Measurements from ENCODE around the gene SETD3. TPM values are rescaled to one million over a fixed set of nuclear protein-coding genes. Genes with fewer than 3 reads are reported as not detected.
A peak's percentile ranks its signal among the peaks of the same experiment; 100 is the strongest.

The SETD3 gene
- total RNA-seq, 3 donors from 2014 or later = 61.6 to 119 (median 61.6) TPM

DNA sequence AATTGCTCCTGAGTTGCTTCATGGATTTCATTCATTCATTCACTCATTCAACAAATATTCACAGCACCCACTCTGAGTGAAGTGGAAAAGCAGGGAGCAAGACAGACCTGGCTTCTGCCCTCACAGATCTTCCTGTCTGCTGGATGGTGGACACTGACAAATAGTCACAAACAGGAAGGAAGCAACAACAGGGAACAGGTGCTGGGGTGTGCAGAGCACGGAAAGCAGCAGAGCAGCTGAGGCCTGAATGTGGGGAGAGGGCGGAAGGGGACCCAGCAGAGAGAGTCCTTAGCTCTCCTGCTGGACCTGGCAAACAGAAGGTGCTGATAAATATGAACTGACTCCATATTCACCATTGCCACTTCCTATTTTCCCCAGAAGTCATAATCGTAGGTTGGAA lies 54.4 kb downstream of the SETD3 start:
- Histone ChIP-seq H3K4me1 (ENCODE audit: low read depth) (peaks cover 16% of the 10 kb centered on the region), H3K36me3 (ENCODE audit: low read depth) (no peaks in the 10 kb centered on the region), H3K4me3 (no peak overlapping the region), H3K9me3 (peaks cover 5% of the 10 kb centered on the region)
- no peak for ATAC-seq
- TF ChIP-seq CTCF (IDR thresholded peaks at IDR 0.05) = no peak
- DNase-seq = no peak
- intact Hi-C loops (cut with DNase I, micrococcal nuclease) = no loop called here

GRCh38 chr14:99425272-99425681 lies 55.4 kb downstream of the SETD3 start:
- peaks cover 5% of the 10 kb centered on the region for H3K9me3 ChIP-seq
- DNase-seq = peak in 1 of 3 donors; percentile 47
- no peak for ATAC-seq
- H3K4me3 ChIP-seq = no peak overlapping the region
- no peak for TF ChIP-seq CTCF (IDR thresholded peaks at IDR 0.05)
- intact Hi-C loops (cut with DNase I, micrococcal nuclease) = no loop called here
- H3K36me3 ChIP-seq (ENCODE audit: low read depth) = no peaks in the 10 kb centered on the region
- peaks cover 19% of the 10 kb centered on the region for H3K4me1 ChIP-seq (ENCODE audit: low read depth)

DNA sequence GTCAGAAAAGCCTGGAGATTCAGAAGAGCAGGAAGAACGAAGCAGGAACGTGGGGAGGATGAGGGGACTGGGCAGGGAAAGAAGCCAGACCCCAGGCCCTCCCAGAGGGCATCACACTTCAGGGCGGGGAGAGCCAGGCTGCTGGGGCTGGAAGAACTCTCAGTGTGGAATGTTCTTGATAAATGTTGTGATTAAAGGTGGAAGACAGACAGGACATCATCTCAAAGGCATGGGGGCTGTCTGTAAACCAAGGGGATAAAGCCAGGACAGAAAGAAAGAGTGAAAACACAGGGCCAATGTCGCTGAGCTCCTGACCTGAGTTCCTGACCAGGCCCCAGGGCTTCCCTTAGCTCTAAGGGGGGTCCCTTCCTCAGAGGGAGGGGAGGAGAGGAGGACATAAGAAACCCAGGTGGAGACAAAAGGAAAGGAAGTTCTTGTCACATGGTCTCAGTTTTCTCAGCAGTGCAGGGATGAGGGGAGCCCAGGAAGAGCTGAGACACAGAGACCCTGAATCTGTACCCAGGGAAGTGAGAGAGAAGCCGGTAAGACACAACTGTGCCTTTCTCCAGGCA lies 56.3 kb downstream of the SETD3 start:
- intact Hi-C loops (cut with DNase I, micrococcal nuclease) = no loop called here
- DNase-seq = no peak
- no peak for ATAC-seq
- Histone ChIP-seq H3K4me3 (no peak overlapping the region), H3K9me3 (peaks cover 5% of the 10 kb centered on the region), H3K36me3 (ENCODE audit: low read depth) (no peaks in the 10 kb centered on the region), H3K4me1 (ENCODE audit: low read depth) (peaks cover 19% of the 10 kb centered on the region)
- TF ChIP-seq CTCF (IDR thresholded peaks at IDR 0.05) = no peak

DNA sequence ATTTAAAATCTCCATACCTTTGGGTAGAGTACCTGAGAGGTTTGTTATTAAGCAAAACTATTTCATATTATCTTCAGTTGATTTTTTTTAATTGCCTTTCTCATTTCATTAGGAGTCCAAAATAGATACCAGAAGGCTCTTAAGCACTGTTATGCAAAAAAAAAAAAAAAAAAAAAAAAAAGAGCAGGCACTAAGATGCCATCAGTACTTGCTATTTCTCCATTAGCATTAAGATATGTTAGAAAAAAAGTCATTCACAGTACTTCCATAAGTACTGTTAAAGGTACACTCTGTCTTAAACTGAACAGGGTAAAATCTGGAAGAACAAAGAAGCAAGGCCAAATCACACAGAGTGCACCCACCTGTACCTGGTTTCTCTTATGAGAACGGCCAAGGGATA lies 57.2 kb downstream of the SETD3 start:
- DNase-seq (no peak), ATAC-seq (no peak)
- no peak for TF ChIP-seq CTCF (IDR thresholded peaks at IDR 0.05)
- no peak overlapping the region for H3K4me3 ChIP-seq
- no peaks in the 10 kb centered on the region for H3K36me3 ChIP-seq (ENCODE audit: low read depth)
- H3K9me3 ChIP-seq = no peaks in the 10 kb centered on the region
- peaks cover 19% of the 10 kb centered on the region for H3K4me1 ChIP-seq (ENCODE audit: low read depth)
- intact Hi-C loops (cut with DNase I, micrococcal nuclease) = no loop called here

GRCh38 chr14:99422228-99423010 lies 58.2 kb downstream of the SETD3 start:
- peak; percentile 93 for ATAC-seq

More at GRCh38 chr14:99422228-99423010, 58.2 kb downstream of the SETD3 start:
- no peaks in the 10 kb centered on the region for H3K36me3 ChIP-seq (ENCODE audit: low read depth)
- no peak for TF ChIP-seq CTCF (IDR thresholded peaks at IDR 0.05)
- peak in 2 of 3 donors; percentile 53 to 56 for DNase-seq
- H3K4me1 ChIP-seq (ENCODE audit: low read depth) = peaks cover 19% of the 10 kb centered on the region
- no peak overlapping the region for H3K4me3 ChIP-seq
- intact Hi-C loops (cut with DNase I, micrococcal nuclease) = no loop called here
- H3K9me3 ChIP-seq = no peaks in the 10 kb centered on the region
